ENCODE measurements around the gene SPON1. TPM values are rescaled to one million over a fixed set of nuclear protein-coding genes. Genes with fewer than 3 reads are reported as not detected.

The SPON1 gene
- total RNA-seq, 1 experiment from 2014 or later = 0.10 TPM

DNA sequence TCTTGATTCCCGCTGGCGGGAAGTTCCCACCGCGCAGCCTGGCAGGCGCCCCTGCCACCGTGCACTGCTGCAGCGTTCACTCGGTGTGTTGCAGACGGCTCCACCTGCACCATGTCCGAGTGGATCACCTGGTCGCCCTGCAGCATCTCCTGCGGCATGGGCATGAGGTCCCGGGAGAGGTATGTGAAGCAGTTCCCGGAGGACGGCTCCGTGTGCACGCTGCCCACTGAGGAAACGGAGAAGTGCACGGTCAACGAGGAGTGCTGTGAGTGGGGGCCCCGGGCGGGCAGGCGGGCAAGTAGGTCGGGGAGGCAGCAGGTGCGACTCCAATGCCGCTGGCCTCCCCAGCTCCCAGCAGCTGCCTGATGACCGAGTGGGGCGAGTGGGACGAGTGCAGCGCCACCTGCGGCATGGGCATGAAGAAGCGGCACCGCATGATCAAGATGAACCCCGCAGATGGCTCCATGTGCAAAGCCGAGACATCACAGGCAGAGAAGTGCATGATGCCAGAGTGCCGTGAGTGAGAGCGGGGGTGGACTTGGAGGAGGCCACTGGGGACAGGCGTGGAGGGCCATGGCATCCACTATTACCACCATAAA is 296.8 kb downstream of the SPON1 start:
- no peak for DNase-seq (ENCODE audit: low read depth, low spot score)
- Histone ChIP-seq H3K36me3 (ENCODE audit: control insufficient read depth, insufficient read depth, low read length) (no peaks in the 10 kb centered on the region), H3K4me1 (ENCODE audit: control insufficient read depth, insufficient read depth, low read length) (no peaks in the 10 kb centered on the region), H3K9me3 (ENCODE audit: control insufficient read depth, insufficient read depth, low read depth, low read length) (no peaks in the 10 kb centered on the region), H3K27me3 (ENCODE audit: control insufficient read depth, insufficient read depth, low read length) (no peaks in the 10 kb centered on the region), H3K4me3 (ENCODE audit: low read depth in 2 of 2, low read length in 2 of 2) (no peak overlapping the region), H3K27ac (ENCODE audit: low read length) (no peak overlapping the region)
- POLR2A ChIA-PET = no interaction called here
- CTCF ChIA-PET = no interaction called here
- no peak for TF ChIP-seq TCF7L2 (IDR thresholded peaks at IDR 0.05; ENCODE audit: low read depth, low read length)
- no peak for TF ChIP-seq POLR2AphosphoS5 (IDR thresholded peaks at IDR 0.05; ENCODE audit: low read depth, low read length)
- TF ChIP-seq, protein P1, sequence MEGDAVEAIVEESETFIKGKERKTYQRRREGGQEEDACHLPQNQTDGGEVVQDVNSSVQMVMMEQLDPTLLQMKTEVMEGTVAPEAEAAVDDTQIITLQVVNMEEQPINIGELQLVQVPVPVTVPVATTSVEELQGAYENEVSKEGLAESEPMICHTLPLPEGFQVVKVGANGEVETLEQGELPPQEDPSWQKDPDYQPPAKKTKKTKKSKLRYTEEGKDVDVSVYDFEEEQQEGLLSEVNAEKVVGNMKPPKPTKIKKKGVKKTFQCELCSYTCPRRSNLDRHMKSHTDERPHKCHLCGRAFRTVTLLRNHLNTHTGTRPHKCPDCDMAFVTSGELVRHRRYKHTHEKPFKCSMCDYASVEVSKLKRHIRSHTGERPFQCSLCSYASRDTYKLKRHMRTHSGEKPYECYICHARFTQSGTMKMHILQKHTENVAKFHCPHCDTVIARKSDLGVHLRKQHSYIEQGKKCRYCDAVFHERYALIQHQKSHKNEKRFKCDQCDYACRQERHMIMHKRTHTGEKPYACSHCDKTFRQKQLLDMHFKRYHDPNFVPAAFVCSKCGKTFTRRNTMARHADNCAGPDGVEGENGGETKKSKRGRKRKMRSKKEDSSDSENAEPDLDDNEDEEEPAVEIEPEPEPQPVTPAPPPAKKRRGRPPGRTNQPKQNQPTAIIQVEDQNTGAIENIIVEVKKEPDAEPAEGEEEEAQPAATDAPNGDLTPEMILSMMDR (IDR thresholded peaks at IDR 0.05) = no peak
- TF ChIP-seq, protein P2, sequence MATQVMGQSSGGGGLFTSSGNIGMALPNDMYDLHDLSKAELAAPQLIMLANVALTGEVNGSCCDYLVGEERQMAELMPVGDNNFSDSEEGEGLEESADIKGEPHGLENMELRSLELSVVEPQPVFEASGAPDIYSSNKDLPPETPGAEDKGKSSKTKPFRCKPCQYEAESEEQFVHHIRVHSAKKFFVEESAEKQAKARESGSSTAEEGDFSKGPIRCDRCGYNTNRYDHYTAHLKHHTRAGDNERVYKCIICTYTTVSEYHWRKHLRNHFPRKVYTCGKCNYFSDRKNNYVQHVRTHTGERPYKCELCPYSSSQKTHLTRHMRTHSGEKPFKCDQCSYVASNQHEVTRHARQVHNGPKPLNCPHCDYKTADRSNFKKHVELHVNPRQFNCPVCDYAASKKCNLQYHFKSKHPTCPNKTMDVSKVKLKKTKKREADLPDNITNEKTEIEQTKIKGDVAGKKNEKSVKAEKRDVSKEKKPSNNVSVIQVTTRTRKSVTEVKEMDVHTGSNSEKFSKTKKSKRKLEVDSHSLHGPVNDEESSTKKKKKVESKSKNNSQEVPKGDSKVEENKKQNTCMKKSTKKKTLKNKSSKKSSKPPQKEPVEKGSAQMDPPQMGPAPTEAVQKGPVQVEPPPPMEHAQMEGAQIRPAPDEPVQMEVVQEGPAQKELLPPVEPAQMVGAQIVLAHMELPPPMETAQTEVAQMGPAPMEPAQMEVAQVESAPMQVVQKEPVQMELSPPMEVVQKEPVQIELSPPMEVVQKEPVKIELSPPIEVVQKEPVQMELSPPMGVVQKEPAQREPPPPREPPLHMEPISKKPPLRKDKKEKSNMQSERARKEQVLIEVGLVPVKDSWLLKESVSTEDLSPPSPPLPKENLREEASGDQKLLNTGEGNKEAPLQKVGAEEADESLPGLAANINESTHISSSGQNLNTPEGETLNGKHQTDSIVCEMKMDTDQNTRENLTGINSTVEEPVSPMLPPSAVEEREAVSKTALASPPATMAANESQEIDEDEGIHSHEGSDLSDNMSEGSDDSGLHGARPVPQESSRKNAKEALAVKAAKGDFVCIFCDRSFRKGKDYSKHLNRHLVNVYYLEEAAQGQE (IDR thresholded peaks at IDR 0.05; ENCODE audit: insufficient read depth in 1 of 2, low read depth in 2 of 2, low read length in 1 of 2) = no peak
- TF ChIP-seq SIN3A (IDR thresholded peaks at IDR 0.05; ENCODE audit: borderline replicate concordance, insufficient read depth, low read depth, low read length) = no peak
- ATAC-seq = no peak
- no TSS peak for BruUV-seq (replicated peaks)
- in situ Hi-C loops (cut with HindIII; ENCODE audit: low pct_unique_long_range_greater_than_20kb, low sequenced_read_pairs) = no loop called here
- intact Hi-C loops (cut with micrococcal nuclease; ENCODE audit: unreplicated experiment) = loop anchor here (5.0 kb wide), 1 partner anchor 502 kb away; no protein-coding TSS in a partner anchor

DNA sequence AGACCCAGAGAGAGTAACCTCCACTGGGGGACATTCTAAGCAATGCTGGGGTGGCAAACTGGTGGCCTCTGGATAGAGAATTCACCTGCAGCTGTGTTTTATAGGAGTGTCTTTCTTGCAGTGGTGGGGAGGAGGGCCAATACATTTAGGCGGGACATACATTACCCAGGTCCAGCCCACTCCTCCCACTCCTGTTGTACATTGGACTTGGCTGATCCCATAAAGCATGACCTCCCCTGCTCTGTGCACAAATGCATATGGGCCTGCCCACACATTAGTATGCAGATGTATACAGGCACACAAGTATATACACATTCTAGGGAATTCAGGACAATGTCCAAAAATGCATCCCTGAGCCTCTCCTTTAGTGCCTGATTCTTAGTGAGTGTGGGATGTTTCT is 297.4 kb downstream of the SPON1 start:
- ChIA-PET CTCF (no interaction called here), POLR2A (no interaction called here)
- TF ChIP-seq TCF7L2 (IDR thresholded peaks at IDR 0.05; ENCODE audit: low read depth, low read length) (no peak), POLR2AphosphoS5 (IDR thresholded peaks at IDR 0.05; ENCODE audit: low read depth, low read length) (no peak), SIN3A (IDR thresholded peaks at IDR 0.05; ENCODE audit: borderline replicate concordance, insufficient read depth, low read depth, low read length) (no peak)
- TF ChIP-seq, protein P1 (IDR thresholded peaks at IDR 0.05) = no peak
- TF ChIP-seq, protein P2 (IDR thresholded peaks at IDR 0.05; ENCODE audit: insufficient read depth in 1 of 2, low read depth in 2 of 2, low read length in 1 of 2) = no peak
- no peak overlapping the region for H3K27ac ChIP-seq (ENCODE audit: low read length)
- no peaks in the 10 kb centered on the region for H3K9me3 ChIP-seq (ENCODE audit: control insufficient read depth, insufficient read depth, low read depth, low read length)
- H3K36me3 ChIP-seq (ENCODE audit: control insufficient read depth, insufficient read depth, low read length) = no peaks in the 10 kb centered on the region
- no peaks in the 10 kb centered on the region for H3K4me1 ChIP-seq (ENCODE audit: control insufficient read depth, insufficient read depth, low read length)
- DNase-seq (ENCODE audit: low read depth, low spot score) (no peak), ATAC-seq (no peak; the same call in 1 of the 2 replicates)
- intact Hi-C loops (cut with micrococcal nuclease; ENCODE audit: unreplicated experiment) (loop anchor here (5.0 kb wide), 1 partner anchor 503 kb away; no protein-coding TSS in a partner anchor), in situ Hi-C loops (cut with HindIII; ENCODE audit: low pct_unique_long_range_greater_than_20kb, low sequenced_read_pairs) (no loop called here)
- no peaks in the 10 kb centered on the region for H3K27me3 ChIP-seq (ENCODE audit: control insufficient read depth, insufficient read depth, low read length)
- no TSS peak for BruUV-seq (replicated peaks)
- H3K4me3 ChIP-seq (ENCODE audit: low read depth in 2 of 2, low read length in 2 of 2) = no peak overlapping the region
